DMS53 treated with DMSO at 0.1 percent for 48 hours (cell line): ENCODE data around the gene LMTK2.

ENCODE experiments used
- DNase-seq: peaks from one replicate; lab custom pipeline; 2025; ENCODE audit not compliant: unreplicated experiment; lab: John Stamatoyannopoulos, UW

LMTK2 gene

DNA sequence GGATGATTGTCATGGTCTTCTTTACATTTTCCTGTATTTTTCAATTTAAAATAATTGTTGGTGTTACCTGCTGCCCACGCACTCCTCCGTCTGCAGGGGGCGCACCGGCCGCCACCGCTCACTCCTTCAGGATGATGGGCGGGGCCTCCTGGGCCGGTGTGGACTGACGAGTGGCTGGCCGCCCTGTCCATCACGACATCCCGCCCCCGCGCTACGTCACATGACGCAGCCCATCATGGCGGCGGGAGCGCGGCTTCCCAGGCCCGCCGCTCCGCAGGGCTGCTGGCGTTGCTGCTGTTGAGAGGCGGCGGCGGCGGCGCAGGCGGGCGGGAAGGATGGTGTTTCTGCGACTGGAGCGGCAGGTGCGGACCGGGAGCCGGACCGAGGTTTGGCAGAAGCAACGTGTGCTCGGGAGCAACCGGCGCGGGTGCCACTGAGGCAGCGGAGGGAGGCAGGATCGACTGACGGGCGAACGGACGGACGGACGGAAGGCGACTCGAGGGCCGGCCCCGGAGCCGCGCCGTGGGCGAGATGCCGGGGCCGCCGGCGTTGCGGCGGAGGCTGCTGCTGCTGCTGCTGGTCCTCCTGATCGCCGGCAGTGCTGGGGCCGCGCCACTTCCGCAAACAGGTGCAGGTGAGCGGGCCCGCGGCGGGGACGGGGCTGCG, at the start of gene LMTK2:
Gene LMTK2 (plus strand): TSS at position 216 of the 666 bp plus-strand sequence. CDS start 316 bp downstream, at position 532.
- peak; percentile 89 for DNase-seq

DNA sequence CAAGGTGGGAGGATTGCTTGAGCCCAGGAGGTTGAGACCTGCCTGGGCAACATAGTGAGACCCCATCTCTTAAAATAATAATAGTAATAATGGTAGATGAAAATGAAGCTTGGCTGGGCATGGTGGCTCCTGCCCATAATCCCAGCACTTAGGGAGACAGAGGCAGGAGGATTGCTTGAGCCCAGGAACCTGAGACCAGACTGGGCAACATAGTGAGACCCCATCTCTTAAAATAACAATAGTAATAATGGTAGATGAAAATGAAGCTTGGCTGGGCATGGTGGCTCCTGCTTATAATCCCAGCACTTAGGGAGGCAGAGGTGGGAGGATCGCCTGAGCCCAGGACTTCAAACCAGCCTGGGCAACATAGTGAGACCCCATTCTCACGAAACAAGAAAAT, 49.5 kb upstream of the LMTK2 start:
- no peak for DNase-seq

DNA sequence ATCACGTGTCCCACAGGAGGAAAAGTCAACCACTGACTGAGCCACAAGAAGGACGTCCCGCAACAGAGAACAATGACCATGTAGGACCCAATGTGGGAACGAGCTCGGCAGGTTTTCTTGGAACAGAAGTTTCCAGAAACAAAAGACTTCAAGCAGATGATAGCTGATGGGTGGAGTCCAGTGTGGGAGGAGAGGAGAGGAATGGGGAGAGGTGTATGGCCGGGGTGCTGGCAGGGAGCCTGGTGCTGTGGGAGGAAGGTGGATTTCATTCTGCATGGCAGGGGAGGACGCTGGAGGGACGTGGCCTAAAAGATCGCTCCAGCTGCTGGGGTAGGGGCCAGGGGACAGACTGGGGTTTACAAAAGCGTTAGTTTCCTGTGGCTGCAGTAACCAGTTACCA, 48.5 kb upstream of the LMTK2 start:
- no peak for DNase-seq

DNA sequence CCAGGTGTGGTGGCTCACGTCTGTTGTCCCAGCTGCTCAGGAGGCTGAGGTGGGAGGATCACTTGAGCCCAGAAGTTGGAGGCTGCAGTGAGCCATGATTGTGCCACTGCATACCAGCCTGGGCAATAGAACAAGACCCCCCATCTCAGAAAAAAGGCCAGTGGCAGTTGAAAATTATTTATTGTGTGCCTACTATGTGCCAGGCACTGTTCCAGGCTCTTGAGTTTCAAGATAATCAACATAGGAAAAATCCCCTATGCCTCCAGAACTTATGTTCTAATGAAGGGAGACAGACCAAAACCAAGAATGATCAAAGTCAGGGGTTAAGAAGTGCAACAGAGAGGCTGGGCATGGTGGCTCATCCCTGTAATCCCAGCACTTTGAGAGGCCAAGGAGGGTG, 42.4 kb upstream of the LMTK2 start:
- no peak for DNase-seq

DNA sequence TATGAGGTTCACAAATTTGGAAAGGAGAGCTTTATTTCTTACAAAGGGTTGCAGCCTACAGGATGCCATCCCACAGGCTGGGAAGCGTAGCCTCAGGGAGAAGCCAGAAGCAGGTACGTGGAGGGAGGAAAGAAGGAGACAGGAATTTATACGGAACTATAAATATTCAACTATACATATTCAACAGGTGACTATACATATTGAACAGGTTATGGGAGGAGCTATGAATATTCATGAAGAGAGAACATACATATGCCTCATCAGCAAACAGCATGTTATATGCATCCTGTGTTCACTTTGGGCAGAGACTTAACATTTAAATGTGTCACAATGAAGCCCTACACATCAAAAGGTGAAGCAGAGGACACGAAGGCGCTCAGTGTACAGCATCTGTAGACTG, 40.5 kb upstream of the LMTK2 start:
- DNase-seq = no peak

DNA sequence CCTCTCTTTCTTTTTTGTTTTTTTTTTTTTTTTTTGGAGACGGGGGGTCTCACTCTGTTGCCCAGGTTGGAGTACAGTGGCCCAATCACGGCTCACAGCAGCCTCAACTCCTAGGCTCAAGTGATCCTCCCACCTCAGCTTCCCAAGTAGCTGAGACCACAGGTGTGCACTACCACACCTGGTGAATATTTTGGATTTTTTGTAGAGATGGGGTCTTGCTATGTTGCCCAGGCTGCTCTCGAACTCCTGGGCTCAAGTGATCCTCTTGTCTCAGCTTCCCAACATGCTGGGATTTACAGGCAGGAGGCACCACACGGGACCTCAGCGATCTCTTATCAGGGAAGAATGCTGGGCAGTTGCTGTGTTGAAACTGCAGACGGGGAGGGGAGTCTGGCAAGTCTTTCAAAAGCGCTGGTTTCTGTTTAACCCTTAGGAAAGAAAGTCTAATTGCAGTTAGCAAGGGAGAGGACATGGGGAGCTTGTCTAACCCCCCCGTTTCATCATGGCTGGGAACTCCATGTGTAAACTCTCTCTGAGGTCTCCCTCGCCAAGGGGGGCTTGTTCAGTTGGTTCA, 39.6 kb upstream of the LMTK2 start:
- no peak for DNase-seq

DNA sequence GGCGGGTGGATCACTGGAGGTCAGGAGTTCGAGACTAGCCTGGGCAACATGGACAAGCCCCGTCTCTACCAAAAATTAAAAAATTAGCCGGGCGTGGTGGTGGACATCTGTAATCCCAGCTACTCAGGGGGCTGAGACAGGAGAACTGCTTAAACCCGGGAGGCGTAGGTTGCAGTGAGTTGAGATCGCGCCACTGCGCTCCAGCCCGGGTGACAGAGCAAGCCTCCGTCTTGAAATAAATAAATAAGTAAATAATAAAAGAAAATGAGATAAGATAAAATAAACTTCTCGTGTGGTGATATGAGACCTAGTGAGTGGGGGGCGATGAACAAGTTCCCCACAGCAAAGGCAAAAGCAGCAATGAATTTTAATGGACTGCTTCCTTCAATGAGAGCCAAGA, 33.6 kb upstream of the LMTK2 start:
- DNase-seq = no peak

DNA sequence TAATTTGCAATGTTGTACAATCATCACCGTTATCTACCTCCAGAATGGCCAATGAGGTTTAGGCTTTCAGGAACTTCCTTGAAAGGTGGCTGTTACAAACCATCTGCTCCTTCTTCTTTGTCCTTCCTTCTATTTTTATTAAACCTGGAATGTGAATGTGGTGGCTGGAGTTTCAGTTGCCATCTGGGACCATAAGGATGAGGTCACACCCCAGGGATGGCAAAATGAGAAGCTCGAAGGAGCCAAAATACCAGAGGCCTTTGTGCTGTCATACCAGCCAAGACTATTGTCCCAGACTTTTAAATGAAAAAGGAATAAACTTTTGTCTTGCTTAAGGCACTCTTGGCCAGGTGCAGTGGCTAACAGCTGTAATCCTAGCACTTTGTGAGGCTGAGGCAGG, 30.9 kb upstream of the LMTK2 start:
- no peak for DNase-seq

DNA sequence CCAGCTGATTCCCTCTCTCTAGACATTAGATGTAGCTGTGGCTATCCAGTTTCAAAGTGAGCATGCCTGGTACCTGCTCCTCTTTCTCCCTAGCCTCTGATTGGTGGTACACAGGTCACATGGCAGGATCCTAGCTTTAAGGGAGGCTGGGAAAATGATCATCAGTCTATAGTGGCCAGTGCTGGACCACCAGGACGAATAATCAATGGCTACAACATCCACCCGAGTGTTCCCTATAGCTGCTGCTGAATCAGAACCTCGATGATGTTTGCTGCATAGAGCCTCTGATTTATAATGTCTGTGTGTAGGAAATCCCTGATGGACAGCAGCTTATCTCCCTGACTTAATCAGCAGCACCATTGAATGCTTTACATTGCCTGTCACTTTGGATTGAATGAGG, 28.9 kb upstream of the LMTK2 start:
- no peak for DNase-seq

DNA sequence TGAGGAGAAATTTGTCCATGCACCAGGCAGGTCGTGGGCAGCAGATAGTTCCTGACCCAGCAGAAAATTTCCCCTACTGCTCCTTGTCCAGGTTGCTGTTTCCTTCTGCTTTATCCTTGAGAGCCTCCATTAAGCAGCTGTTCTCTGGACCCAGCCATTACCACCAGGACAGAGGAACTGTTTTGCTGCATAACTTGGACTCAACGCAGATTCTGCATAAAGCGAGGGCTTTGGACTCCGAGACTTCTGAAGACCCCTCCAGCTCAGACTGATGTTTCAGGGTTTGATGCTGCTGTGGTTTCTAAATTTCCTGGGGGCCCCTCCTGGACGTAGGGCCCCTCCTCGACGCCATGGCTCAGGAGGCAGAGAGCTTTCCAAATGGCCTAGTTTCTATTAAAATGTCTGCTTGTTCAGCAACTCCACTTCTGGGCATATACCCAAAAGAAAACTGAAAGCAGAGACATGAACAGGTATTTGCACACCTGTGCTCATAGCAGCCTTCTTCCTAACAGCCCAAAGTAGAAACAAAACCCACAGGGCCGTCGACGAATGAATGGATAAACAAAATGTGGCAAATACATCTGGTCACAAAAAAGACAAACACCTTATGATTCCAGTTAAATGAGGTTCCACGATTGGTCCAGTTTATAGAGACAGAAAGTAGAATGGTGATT, 28.3 kb upstream of the LMTK2 start:
- DNase-seq = no peak

DNA sequence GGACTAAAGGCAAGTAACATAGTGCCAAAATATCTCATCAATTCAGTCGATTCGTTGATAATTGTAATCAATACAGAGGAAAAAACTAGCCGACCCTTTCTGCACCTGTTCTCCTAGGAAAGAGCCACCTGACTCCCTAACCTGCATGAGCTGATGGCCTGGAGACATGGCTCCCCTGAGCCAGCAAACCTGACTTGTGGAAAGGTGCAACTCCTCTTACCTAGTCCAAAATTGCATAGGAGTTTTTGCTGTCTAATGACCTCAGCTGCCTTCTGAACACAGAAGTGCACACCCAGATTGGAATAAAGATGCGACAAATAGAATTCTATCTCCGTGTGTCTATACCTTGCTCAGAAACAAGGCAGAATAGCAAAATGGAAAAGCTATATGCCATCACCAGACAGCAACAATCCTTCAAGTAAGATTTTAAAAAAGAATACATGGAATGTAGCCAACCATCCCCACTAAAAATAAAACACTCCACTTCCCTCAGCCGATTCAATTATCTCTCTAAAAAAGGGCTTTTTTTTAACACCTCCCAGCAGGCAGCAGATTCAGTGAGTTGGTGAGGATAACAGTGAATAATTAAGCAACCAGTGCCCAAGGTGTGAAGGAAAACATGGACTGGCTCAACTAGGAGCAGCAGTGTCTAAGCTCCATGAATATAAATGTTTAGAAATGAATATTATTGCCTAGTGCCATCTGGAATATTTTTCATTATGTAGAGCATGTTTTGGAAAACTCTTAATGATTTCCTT, 26.6 kb upstream of the LMTK2 start:
- no peak for DNase-seq

DNA sequence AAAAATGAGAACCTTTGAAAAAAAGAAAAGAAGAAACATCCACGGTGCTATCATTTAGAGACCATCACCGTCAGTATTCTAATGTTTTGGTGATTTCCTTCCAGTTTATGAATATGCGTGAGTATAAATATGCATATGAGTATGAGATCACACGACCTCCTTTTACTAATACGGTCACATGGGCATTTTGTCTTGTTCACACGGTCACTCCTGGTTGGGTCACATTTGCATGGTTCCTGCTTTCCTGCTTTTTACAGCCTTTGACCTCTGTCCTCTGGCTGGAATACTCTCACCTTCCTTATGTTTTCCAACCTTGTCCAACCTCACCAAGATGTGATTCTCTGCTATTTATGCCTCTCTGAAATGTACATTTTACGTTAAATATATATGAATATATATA, 25.3 kb upstream of the LMTK2 start:
- DNase-seq = no peak

DNA sequence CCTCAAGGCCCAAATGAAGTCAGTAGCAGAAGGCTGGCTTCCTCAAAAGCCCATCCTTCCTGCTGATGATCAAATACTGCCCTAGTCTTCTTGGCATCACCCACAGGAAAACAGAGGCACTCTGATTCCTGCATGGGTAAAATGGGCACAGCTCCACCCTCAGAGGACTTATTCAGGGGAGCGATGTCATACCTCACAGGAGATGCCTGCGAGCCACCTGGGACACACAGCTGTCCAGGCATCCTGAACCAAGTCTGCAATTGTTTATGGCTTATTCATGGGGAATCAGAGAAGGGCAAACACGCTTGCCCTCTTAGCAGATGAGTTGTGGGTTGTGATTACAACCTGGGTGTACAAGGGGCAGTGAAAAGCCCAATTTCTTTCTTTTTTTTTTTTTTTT, 22.0 kb upstream of the LMTK2 start:
- DNase-seq = no peak

DNA sequence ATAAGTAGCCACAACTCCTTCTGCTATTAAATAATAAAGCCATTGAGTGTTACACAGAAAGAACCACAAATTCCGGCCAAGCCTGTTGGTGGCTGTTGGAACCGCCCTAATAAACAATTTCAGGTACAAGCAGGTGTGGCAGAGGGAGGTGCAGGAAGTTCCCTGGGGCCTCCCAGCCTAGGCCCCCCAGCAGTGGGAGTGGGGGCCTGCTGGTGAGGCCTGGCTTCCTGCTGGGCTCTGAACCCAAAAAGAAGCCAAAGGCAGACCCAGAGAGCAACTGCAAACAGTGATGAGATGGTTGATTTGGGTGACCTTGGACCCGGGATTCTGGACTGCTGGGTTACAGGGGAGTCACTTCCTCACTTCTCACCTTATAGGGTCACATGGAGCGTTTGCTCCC, 21.0 kb upstream of the LMTK2 start:
- no peak for DNase-seq

DNA sequence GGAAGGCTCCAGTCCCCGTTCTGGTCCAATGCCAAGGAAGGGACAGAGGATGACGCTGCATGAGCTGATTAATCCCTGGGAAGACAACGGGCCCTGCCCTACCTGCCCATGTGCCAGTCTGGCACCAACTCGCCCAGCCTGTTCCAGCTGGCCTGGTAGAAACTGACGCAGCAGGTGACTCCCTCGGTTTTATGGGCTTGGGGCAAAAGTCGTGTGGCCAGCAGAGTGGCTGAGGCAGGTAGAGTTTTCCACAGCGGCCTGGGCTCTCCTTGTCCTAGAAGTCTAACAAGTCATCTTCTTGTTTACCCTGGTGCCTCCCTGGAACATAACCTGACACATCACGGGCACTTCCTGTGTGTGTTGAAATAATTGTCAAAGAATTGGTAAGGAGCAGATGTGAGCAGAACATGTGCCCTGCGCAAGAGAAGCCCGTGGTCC, 20.4 kb upstream of the LMTK2 start:
- peak; percentile 11 for DNase-seq

DNA sequence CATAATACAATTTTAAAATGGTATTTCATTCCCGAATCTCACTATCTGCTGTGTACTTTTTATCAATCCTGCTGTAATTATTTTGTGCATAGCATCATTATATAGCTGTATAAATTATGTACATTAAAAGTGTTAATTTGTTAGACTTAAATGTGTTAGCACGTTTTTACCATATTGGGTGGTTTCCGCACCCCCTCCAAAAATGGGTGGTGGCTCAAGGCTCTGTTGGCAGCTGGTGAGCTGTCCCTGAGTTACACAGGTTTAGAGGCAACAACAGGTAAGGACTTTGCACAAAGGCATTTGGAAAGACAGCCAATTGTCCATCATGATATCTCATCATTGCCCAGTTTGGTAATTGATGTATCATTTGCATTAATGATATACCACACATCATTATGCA, 18.6 kb upstream of the LMTK2 start:
- DNase-seq = no peak

DNA sequence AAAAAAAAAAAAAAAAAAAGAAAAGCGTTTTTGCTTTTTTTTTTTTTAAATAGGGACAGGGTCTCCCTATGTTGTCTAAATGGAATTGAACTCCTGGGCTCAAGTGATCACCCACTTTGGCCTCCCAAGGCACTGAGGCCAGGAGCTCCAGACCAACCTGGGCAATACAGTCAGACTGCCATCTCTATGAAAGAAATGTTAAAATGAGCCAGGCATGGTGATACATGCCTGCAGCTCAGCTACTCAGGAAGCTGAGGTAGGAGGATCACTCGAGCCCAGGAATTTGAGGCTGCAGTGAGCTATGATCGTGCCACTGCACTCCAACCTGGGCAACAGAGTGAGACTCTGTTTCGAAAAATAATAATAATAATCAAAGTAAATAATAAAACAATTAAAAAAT, 16.5 kb upstream of the LMTK2 start:
- no peak for DNase-seq

DNA sequence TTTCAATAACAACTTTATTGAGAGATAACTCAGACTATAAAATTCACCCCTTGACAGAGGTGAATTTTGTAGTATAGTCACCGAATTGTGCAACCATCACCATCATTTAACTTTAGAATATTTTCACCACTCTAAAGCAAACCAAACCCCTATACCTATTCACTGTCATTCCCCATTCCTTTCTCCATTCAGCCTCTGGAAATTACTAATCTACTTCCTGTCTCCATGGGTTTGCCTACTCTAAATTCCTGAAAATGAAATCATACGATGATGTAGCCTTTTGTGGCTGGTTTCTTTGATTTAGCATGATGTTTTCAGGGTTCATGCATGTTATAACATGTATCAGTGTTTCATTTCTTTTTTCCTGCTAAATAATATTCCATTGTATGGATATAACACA, 15.6 kb upstream of the LMTK2 start:
- DNase-seq = no peak

DNA sequence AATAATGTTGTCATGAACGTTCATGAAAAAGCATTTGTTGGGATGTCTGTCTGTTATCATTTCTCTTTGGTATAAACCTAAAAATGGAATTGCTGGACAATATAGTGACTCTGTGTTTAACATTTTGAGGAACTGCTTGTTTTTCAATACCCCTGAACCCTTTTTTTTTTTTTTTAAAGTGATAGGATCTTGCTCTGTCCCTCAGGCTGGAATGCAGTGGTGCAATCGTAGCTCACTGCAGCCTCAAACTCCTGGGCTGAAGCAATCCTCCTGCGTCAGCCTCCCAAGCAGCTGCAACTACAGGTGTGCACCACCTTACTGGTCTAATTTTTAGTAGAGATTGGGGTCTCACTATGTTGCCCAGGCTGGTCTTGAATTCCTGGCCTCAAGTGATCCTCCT, 15.1 kb upstream of the LMTK2 start:
- no peak for DNase-seq

DNA sequence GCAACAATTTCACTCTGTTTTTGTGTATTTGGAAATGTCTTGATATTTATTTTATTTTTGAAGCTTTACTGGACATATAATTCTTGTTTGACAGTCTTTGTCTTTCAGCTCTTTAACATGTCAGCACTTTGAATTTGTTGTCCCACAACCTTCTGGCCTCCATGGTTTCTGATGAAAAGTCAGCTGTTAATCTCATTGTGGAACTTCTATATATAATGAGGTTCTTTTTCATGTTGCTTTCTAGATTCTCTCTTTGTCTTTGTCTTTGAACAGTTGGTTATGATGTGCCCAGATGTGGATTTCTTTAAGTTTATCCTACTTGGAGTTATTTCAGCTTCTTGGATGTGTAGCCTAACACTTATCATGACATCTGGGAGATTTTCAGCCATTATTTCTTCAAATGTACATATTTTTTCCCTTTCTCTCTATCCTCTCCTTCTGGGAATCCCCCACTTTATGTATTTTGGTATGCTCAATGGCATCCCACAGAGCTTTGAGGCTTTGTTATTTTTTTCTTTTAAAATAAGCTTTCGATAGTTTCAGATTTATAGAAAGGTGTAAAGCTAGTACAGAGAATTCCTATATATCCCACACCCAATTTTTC, 9.5 kb upstream of the LMTK2 start:
- no peak for DNase-seq

DNA sequence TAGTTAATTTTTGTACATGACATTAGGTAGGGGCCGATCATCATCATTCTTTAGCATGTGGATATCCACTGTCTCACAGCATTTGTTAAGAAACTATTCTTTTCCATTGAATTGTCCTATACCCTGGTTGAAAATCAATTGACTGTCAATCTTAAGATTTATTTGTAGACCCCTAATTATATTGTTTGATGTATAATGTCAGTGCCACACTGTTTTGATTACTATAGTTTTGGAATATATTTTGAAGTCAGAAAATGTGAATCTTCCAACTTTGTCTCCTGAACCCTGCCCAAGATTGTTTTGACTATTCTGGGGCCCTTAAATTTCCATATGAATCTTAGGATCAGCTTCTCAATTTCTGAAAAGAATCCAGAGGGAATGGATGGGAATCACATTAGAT, 6.6 kb upstream of the LMTK2 start:
- DNase-seq = no peak

DNA sequence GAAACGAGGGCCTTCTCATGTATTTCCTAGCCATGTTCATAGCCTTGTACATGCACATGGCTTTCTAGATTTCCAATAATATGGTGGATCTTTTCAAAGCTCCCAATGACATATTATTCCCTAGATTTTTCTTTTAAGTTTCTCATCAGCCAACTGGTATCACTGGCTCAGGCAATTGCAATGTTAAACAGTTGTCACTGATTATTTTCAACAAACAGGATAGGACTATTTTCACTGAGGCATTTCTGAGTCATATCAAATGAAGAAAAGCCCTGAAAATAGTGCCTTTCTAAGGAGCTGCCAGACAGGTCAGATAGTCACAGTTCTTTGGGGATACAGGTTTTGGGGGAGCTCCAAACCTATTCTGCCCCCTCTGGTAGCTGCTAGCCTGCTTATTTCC, 4.5 kb upstream of the LMTK2 start:
- no peak for DNase-seq
